ENCODE data around the gene RMND1. TPM values are rescaled to one million over a fixed set of nuclear protein-coding genes. Genes with fewer than 3 reads are reported as not detected.

The RMND1 gene
- total RNA-seq, 1 donor from 2014 or later: 35.6 TPM

Other genes with a start within 250 kb of the RMND1 start
- 154 and 165 TPM in 2 replicates for gene AKAP12, start 212.2 kb downstream of the RMND1 start, total RNA-seq
- 12.3 and 12.6 TPM in 2 replicates for gene ZBTB2, start 60.6 kb downstream of the RMND1 start, total RNA-seq
- gene CCDC170, start 41.9 kb upstream of the RMND1 start, total RNA-seq: 0.78 and 0.84 TPM in 2 replicates

Measured in osteocyte (in vitro differentiated cells).